Stimulated activated CD8-positive, alpha-beta memory T cell treated with anti-CD3 and anti-CD28 coated beads, Interleukin-7, amount 100 ng/mL, for 48 hours (primary cell): ENCODE measurements around the gene AMZ2.
"Not testable (repeated sequence)": the region's sequence is repeated elsewhere in the genome, so short reads cannot be mapped to it uniquely, and the experiment has no call there.

Source experiments
- DNase-seq, 2 donors: peaks; one replicate each; pipeline ENCODE4 v3.0.0-alpha.2; 2020; ENCODE audit warnings: low read depth in 1 of 2; ENCODE audit errors: extremely low read depth in 1 of 2

AMZ2 gene

DNA sequence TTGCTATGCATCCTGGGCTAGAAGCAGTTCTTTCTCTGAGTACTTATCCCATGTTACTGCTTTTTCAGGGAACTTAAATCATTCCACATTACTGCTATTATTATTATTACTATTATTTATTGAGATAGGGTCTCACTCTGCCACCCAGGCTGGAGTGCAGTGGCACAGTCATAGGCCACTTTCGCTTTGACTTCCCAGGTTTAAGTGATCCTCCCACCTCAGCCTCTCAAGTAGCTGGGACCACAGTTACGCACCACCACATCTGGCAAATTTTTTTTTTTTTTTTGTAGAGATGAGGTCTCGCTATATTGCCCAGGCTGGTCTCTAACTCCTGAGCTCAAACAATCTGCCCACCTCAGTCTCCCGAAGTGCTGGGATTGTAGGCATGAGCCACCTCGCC, 28.4 kb upstream of the AMZ2 start:
- DNase-seq: not testable (repeated sequence)

DNA sequence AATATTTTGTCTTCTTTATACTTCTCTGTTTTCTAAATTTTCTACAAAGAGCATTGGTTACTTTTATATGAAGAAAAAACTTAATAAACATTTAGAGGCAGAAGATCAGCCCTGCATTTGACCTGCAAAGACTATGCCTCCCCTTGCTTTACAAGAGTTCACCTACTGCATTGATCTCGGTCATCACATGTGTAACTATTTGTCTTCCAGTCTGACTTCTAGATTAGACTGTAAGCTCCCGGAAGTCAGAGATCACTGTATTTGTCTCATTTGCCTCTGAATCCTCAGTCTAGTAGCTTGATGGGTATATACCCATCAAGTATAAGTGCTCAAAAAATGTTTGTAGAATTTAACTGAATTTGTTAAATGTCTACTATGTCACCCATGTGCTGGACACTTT, 27.7 kb upstream of the AMZ2 start:
- DNase-seq: not testable (repeated sequence)

DNA sequence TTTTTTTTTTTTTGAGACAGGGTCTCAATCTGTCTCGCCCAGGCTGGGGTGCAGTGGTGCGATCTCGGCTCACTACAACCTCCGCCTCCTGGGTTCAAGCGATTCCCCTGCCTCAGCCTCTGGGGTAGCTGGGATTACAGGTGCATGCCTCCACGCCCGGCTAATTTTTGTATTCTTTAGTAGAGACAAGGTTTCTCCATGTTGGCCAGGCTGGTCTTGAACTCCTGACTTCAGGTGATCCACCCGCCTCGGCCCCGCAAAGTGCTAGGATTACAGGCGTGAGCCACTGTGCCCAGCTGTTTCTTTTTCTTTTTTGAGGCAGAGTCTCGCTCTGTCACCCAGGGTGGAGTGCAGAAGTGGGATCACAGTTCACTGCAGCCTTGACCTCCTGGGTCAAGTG, 27.1 kb upstream of the AMZ2 start:
- DNase-seq: not testable (repeated sequence)

DNA sequence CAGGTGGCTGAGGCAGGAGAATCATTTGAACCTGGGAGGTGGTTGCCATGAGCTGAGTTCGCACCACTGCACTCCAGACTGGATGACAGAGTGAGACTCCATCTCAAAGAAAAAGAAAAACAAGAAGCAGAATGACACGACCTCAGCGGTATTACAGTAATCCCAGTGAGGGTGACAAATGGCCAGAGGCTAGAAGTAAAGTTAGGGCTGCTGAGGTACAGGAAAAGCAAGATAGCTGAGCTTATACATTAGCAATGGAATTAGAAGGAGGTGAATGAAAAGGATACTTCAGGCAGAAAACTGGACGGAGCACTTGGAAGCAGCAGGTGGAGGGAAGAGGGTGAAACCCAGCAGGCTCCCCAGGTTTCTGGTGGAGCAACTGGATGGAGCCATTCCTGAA, 26.1 kb upstream of the AMZ2 start:
- no peak for DNase-seq

DNA sequence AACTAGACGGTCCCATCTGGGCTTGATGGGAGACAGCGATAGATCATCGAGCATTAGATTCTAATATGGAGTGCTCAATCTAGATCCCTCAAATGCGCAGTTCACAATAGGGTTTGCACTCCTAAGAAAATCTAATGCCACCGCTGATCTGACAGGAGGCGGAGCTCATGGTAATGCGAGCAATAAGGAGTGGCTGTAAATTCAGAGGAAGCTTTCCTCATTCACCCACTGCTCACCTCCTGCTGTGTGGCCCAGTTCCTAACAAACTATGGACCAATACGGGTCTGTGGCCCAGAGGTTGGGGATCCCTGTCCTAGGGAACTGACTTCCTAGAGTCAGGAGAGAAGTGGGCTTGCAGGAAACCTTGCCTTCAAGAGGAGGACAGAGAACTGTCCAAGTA, 25.2 kb upstream of the AMZ2 start:
- DNase-seq: no peak

DNA sequence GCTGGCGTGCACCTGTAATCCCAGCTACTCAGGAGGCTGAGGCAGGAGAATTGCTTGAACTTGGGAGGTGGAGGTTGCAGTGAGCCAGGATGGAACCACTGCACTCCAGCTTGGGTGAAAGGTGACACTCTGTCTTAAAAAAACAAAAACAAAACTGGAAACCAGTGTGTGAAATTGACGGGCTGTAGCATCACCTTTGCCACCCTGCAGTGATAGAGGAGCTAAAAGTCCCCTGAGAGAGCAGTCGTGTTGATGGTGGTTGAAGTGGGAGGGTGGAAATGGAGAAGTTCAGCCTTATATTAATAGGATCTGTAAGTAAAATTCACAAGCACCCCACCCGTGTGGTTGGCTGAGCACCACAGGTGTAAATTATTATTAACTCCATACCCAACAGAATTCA, 22.8 kb upstream of the AMZ2 start:
- not testable (repeated sequence) for DNase-seq

DNA sequence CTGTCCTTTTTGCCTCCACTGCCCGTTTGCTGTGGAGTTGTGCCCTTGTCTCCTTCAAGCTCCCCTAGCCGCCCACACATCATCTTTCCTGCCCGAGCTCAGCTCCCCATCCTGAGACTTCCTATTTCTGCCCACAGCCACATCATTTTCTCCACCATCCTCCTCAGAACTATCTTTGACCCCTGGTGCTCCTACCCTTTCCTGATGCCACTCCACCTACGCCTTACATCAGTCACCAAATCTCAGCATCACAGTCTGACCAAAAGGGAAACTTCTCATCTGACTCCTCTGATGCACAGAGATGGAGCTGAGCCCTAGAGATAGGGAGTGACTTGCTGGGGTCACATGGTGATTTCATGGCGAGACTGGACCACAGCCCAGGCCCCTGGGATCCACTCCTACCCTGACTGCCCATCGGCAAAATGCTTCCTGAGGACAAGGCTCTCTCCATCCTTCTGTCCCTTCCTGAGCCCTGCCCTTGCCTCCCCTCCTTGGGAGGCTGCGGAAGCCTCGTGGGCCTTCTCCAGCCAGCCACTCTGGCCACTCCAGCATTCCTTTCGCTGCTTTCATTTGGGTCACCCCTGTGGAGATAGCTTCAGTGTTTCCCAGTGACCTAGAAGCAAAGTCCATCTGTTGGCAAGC, 19.7 kb upstream of the AMZ2 start:
- DNase-seq: peak in 1 of 2 donors; percentile 38

DNA sequence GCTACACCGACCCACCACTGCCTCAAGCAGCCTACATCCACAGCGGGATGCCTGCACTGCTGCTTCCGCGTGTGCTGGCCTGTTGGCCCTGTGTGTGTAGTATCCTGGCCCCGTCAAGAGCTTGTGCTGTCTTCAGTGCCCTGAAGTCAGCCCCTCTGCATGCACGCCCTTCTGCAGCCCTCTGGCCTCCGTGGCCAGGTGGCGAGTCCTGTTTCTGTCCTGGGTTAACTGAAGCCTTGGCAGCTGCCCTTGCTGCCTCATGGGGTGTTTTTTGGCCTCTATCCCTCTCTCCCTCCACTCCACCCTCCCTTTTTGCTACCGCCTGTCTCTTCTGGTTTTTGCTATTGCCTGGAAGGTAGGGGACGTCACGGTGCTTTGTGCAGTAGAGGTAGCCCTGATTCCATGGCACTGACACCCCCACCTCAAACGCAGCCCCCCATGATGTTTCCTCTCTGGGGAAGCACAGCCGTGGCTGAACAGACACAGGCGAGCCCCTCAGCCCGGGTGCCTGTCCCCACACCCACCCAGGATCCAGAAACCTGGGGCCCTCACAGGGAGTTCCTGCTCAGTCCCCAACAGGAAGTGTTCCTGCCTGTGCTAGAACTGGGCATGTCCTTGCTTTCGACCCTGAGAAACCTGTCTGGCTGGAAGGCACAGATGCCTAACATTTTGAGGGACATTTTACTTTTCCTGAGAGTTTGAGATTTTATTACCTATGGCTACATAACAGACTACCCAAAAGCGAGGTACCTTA, 18.8 kb upstream of the AMZ2 start:
- no peak for DNase-seq

DNA sequence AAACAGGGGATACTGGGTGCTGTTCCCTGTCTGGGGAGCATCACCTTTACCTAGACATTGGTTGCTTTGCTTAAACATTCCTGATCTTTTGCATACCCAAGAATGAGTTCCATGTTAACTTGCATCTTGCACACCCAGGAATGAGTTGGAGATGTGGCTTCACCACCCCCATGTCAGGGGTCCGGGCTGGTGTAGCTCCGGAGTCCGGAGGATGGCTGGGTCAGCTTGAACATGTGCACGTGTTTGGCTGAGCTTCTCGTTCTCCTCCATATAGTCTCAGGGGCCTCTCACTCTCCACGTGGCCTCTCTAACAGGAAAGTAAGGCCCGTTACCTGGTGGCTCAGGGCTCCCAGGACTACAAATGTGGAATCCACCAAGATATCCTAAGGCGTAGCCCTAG, 18.2 kb upstream of the AMZ2 start:
- DNase-seq: no peak

DNA sequence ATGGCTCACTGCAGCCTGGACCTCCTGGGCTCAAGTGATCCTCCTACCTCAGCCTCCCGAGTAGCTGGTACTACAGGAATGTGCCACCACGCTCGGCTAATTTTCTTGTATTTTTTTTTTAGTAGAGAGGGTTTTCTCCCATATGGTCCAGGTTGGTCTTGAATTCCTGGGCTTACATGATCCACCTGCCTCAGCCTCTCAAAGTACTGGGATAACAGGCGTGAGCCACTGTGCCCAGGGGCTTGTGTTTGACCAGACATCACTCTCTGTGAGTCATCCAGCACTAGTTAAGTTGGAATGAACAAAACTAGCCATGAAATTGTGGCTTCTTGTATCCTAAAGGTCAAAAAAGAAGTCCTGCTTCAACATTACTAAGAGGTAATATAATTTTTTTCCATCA, 16.7 kb upstream of the AMZ2 start:
- DNase-seq: not testable (repeated sequence)

DNA sequence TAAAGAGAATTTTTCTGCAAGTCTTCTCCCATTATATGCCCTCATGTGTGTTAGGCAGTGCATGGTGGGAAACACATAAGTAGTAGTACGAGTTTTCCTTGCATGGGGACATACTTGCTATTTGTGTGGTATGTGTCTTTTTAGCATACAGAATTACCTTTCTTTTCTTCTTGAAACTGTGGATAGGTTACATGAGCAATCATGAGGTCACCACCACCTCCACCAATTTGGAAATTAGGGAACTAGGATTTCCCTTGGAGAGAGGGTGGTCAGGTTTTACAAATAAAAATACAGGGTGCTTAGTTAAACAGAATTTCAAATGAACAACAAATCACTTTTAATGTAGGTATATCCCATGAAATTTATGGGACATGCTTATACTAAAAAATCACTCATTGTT, 16.3 kb upstream of the AMZ2 start:
- no peak for DNase-seq

DNA sequence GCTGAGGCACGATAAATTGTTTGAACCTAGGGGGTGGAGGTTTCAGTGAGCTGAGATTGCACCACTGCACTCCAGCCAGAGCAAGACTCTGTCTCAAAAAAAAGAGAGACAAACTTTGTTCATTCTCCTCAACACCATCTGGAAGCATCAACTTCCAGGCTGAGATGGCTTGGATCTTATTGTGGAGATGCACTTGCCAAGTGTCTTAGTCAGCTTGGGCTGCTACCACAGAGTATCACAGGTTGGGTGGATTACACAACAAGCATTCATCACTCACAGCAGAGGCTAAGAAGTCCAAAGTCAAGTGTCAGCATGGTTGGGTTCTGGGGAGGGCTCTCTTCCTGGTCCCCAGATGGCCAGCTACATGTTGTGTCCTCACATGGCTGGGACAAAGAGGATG, 15.1 kb upstream of the AMZ2 start:
- not testable (repeated sequence) for DNase-seq

DNA sequence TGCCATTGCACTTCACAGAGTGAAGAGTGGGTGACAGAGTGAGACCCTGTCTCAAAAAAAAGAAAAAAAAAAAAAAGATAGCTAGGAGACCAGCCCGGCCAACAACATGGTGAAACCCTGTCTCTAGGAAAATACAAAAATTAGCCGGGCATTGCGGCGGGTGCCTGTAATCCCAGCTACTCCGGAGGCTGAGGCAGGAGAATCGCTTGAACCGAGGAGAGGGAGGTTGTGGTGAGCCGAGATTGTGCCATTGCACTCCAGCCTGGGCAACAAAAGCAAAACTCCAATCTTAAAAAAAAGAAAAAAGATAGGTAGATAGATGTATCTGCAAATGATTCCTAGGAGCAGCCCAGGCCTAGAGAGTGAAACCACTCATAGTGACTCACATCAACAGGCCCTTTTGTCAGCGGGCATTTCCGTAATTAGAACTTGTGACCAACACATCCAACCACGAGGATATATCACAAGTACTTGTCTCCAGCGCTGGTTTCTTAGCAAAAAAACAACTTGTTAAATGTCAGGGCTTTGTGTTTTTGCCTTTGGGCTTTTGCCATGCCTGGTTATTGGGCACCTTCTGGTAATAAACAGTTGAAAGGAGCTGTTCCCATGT, 13.0 kb upstream of the AMZ2 start:
- DNase-seq: peak in 1 of 2 donors; percentile 43

DNA sequence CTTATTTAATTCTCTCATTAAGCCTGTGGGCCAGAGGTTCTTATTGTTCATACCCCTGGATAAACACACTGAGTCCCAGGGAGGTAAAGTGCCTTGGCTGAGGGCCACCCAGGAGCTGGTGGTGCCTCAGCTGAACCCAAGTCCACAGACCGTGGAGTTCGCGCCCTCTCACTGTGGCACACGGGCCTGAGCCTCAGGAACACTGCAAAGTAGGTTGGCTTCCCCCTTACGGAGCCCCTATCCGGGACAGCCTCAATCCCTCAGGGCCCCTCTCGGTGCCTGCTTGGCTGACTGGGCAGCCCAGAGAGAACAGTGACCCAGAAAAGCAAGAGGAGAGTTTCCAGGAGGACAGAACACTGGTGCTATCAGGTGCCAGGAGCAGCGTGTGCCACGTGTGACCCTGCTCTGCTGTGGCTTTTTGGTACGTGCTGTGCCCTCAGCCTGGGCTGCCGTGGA, 12.5 kb upstream of the AMZ2 start:
- DNase-seq: not testable (repeated sequence)

DNA sequence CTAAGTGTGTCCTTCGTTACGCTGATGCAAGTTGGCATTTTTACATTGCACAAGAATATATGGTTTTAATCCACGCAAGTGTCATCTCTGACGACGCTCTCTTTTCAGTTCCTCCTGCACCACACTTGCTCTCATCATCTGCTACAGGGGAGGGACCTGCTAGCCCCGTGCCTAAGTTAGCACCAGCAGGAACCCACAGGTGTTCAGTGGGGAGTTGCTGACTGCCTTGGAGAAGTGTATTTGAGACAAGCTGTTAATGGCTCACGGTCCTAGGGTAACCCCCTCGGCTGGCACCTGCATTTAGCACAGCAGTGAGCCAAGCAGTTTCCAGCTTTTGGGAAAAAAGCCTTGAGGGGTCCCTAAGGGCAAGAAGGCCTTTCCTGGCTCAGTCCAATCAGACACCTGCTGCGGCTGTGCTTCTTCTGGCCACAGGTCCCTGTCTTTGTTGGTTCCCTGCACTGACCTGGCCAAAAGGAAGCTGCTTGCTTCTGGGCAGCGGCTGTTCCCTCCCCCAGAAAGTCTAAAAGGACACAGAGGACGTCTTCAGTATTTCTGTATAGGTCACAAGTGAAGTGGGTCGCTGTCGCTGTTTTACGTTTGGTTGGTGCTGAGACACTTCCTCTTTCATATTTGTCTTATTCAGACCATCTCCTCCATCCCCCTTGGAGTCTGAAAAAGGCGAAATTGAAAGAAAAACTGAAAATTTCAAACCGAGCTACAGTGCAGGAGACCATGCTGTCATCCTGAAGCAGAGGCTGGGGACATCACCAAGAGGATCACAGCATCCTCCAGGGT, 10.3 kb upstream of the AMZ2 start:
- not testable (repeated sequence) for DNase-seq

DNA sequence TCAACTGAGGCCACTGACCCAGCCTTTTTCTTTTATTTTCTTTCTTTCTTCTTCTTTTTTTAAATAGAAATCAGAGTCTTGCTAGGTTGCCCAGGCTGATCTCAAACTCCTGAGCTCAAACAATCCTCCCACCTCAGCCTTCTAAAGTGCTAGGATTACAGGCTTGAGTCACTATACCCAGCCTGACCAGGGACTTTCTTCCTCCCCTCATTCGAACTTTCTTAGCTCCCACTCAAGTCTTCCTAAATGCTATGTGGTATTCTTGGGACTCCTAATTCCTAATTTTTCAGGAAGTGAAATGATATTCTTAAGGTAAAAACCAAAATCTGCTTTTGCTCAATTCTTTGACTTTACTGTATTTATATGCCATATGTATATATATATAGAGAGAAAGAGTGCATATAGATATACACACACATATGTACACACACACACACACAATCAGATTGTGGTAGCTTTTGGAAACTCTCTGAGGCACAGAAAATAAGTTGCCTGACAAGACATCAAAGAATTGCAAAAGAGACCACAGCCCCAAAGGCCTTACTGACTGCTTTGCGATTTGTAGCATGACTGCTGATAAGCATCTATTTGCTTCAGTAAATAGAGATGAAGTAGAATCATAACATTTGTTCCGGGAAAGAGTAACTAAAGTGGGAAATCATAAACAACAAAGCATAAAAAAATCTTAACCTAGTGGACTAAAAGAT, 9.5 kb upstream of the AMZ2 start:
- no peak for DNase-seq

DNA sequence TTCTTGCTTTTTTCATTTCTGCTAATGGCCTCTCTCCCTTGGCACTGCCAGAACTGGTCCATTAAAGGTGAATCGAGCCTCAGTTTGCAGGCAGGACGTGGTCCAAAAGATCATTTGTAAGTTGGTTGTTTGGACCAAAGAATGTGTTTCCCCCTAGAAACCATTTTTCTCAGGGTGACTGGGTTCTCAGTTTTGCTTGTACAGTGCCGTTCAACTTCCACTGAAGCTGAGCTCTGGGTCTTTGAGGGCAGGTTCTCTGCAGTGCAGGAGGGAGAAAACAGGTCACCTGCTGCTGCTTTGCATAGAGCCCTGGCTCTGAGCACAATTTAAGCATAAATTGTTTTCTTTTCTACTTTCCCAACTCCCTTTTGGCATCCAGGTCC, 9.0 kb upstream of the AMZ2 start:
- peak in 1 of 2 donors; percentile 34 for DNase-seq

DNA sequence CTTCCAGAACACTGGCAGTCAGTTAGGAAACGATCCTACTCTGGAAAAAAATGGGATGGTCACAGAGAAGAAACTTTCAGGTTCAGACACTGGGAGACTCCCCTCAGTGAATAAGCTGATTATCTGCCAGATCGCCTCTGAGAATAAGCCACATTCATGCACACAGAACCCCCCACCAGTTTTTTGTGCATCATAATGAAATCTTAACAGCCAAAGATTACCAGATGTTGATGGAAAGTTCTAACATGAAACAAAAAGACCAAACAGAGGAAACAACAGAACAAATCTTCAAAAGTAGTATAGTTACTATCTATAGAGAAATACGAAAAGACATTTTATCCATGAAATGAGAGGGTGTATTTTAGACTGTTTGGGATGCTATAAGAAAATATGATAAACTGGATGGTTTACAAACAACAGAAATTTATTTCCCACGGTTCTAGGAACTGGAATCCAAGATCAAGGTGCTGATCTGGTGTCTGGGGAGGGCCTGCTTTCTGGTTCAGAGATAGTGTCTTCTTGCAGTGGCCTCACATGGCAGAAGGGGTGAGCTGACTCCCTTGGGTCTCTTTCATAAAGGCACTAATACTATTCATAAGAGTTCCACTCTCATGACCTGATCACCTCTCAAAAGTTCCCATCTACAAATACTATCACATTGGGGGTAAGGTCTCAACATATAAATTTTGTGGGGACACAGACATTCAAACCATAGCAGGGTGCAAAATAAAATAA, 8.0 kb upstream of the AMZ2 start:
- no peak for DNase-seq

DNA sequence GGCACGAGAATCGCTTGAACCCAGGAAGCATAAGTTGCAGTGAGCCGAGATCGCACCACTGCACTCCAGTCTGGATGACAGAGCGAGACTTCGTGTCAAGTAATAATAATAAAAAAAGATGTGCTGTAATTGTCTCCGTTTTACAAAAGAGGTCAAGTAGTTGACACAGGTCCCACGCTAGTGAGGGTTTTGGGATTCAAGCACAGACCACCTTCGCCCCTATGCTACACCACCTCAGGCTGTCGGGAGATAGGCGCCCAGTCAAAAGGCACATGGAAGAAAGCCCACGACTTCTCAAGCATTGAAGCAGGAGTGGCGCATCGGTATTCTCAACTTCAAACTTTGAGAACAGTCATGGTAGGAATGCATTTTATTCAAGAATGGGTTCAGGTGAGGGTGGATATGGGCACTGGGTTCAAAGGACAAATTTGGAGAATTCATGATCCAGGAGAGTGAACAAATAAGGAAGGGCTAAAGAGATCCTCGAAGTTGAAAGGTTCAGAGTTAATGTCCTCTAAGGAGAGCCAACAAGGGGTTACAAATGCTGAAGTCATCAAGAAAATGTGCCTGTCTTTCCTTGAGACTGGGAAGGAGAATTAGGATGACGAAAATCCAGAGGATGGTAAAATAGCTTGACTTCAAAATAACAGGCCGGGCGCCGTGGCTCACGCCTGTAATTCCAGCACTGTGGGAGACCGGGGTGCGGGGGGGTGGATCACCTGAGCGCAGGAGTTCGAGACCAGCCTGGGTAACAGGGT, 1.4 kb upstream of the AMZ2 start:
- no peak for DNase-seq
